Measurements from ENCODE around the gene ARNT2. TPM values are rescaled to one million over a fixed set of nuclear protein-coding genes. Genes with fewer than 3 reads are reported as not detected.

ARNT2 gene
- total RNA-seq, 2 experiments from 2014 or later: 0.34 TPM; not detected in 1

GRCh38 chr15:80464951-80465625 is 60.9 kb downstream of the ARNT2 start:
- CTCF ChIA-PET: interaction anchor here (1.7 kb wide), 1 partner anchor 9 kb away, joined by 6 read pairs; no protein-coding TSS in a partner anchor
- no peak overlapping the region for H3K27ac Mint-ChIP-seq
- intact Hi-C loops (cut with micrococcal nuclease): no loop called here

GRCh38 chr15:80465626-80466005 is 61.4 kb downstream of the ARNT2 start:
- H3K36me3 Mint-ChIP-seq (ENCODE audit: low read depth): no peaks in the 10 kb centered on the region
- POLR2A ChIA-PET: no interaction called here
- no peak overlapping the region for H3K27ac Mint-ChIP-seq
- H3K4me1 Mint-ChIP-seq (ENCODE audit: low read depth): no peaks in the 10 kb centered on the region
- ATAC-seq (no peak), DNase-seq (no peak)
- no peak for TF ChIP-seq CTCF (IDR thresholded peaks at IDR 0.05)
- intact Hi-C loops (cut with micrococcal nuclease): no loop called here
- H3K27me3 Mint-ChIP-seq: peaks cover 2% of the 10 kb centered on the region
- no peaks in the 10 kb centered on the region for H3K9me3 Mint-ChIP-seq
- H3K4me3 Mint-ChIP-seq: no peak overlapping the region
- CTCF ChIA-PET: interaction anchor here (1.7 kb wide), 1 partner anchor 9 kb away, joined by 6 read pairs; no protein-coding TSS in a partner anchor

More at GRCh38 chr15:80464951-80465625, 60.9 kb downstream of the ARNT2 start:
- TF ChIP-seq CTCF (IDR thresholded peaks at IDR 0.05): no peak
- Mint-ChIP-seq H3K9me3 (no peaks in the 10 kb centered on the region), H3K36me3 (ENCODE audit: low read depth) (no peaks in the 10 kb centered on the region), H3K4me1 (ENCODE audit: low read depth) (no peaks in the 10 kb centered on the region), H3K4me3 (no peak overlapping the region), H3K27me3 (peaks cover 2% of the 10 kb centered on the region)
- POLR2A ChIA-PET: no interaction called here
- ATAC-seq: no peak
- DNase-seq: no peak

DNA sequence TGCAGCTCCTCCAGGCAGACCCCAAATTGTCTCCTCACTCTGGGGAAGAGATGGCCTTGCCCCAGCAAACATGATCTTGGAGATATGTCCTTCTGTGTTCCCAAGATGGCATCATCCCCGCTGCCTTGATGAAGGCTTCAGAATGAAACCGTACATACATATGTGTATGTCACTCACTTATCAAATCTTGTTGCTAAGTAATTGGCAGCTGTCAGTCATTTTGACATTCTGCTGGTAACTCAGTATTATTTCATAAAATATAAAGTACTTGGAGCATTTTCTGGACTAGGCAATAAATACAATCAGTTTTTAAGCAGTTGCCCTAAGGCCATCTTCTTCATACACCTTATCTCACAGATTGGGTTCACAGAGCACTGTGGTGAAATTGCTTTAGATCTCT is 62.4 kb downstream of the ARNT2 start:
- DNase-seq (no peak), ATAC-seq (no peak)
- H3K4me1 Mint-ChIP-seq (ENCODE audit: low read depth): no peaks in the 10 kb centered on the region
- H3K36me3 Mint-ChIP-seq (ENCODE audit: low read depth): no peaks in the 10 kb centered on the region
- intact Hi-C loops (cut with micrococcal nuclease): no loop called here
- H3K27ac Mint-ChIP-seq: no peak overlapping the region
- peaks cover 6% of the 10 kb centered on the region for H3K27me3 Mint-ChIP-seq
- H3K4me3 Mint-ChIP-seq: no peak overlapping the region
- no peaks in the 10 kb centered on the region for H3K9me3 Mint-ChIP-seq
- no peak for TF ChIP-seq CTCF (IDR thresholded peaks at IDR 0.05)
- ChIA-PET POLR2A (no interaction called here), CTCF (interaction anchor here (1.2 kb wide), 1 partner anchor 309 kb away, joined by 4 read pairs; no protein-coding TSS in a partner anchor)

GRCh38 chr15:80467311-80467714 is 63.1 kb downstream of the ARNT2 start:
- TF ChIP-seq CTCF (IDR thresholded peaks at IDR 0.05): no peak
- Mint-ChIP-seq H3K4me3 (no peak overlapping the region), H3K9me3 (no peaks in the 10 kb centered on the region), H3K27ac (no peak overlapping the region), H3K36me3 (ENCODE audit: low read depth) (no peaks in the 10 kb centered on the region), H3K27me3 (peaks cover 7% of the 10 kb centered on the region), H3K4me1 (ENCODE audit: low read depth) (no peaks in the 10 kb centered on the region)
- CTCF ChIA-PET: interaction anchor here (0.9 kb wide), 1 partner anchor 309 kb away, joined by 3 read pairs; no protein-coding TSS in a partner anchor
- ATAC-seq (no peak), DNase-seq (no peak)
- POLR2A ChIA-PET: interaction anchor here (1.3 kb wide), 1 partner anchor 9 kb away, joined by 3 read pairs; no protein-coding TSS in a partner anchor
- intact Hi-C loops (cut with micrococcal nuclease): no loop called here

- TF ChIP-seq CTCF (IDR thresholded peaks at IDR 0.05): no peak
- intact Hi-C loops (cut with micrococcal nuclease): no loop called here
- DNase-seq: no peak
- ChIA-PET POLR2A (no interaction called here), CTCF (no interaction called here)
- Mint-ChIP-seq H3K9me3 (no peaks in the 10 kb centered on the region), H3K4me3 (no peak overlapping the region), H3K27ac (no peak overlapping the region), H3K27me3 (peaks cover 16% of the 10 kb centered on the region), H3K4me1 (ENCODE audit: low read depth) (no peaks in the 10 kb centered on the region), H3K36me3 (ENCODE audit: low read depth) (no peaks in the 10 kb centered on the region)
- ATAC-seq: no peak
Observed at GRCh38 chr15:80468796-80469195, 64.6 kb downstream of the ARNT2 start.

Measured in activated CD8-positive, alpha-beta T cell treated with anti-CD3 and anti-CD28 coated beads for 36 hours (primary cell).